Measurements from ENCODE around the gene BICD1.

GRCh38 chr12:32343496-32343895 lies 236.8 kb downstream of the BICD1 start:
- TF ChIP-seq POLR2A (IDR thresholded peaks at IDR 0.05; ENCODE audit: low read length), result no peak
- TF ChIP-seq GATA1 (IDR thresholded peaks at IDR 0.05; ENCODE audit: low read depth, low read length), result no peak

All from erythroblast (primary cell).